K562 (cell line): ENCODE measurements around the gene FOXD3. TPM values are rescaled to one million over a fixed set of nuclear protein-coding genes. Genes with fewer than 3 reads are reported as not detected.

Experiments used
- ARID2 ChIP-seq: fragments of 450-650 bp; IDR thresholded peaks from 2 replicates; pipeline ENCODE4 v1.6.1; 2017; ENCODE audit warnings: antibody characterized with exemption, mild to moderate bottlenecking
- C11orf30 ChIP-seq: fragments of 450-650 bp; IDR thresholded peaks from 2 replicates; pipeline ENCODE4 v1.6.1; 2016; ENCODE audit warnings: low read depth, mild to moderate bottlenecking
- CGGBP1 ChIP-seq: fragments of 250-450 bp; sonication (Bioruptor Pico); IDR thresholded peaks from 2 replicates; pipeline ENCODE4 v1.9.0; 2021; ENCODE audit warnings: mild to moderate bottlenecking
- CHCHD3 ChIP-seq: fragments of 250-450 bp; sonication (Bioruptor Pico); IDR thresholded peaks from 2 replicates; pipeline ENCODE4 v2.1.2; 2022; ENCODE audit warnings: mild to moderate bottlenecking
- CHD1 ChIP-seq: fragments of 200-600 bp; sonication (generic); IDR thresholded peaks from one replicate; pipeline ENCODE4 v1.6.1; 2012; ENCODE audit warnings: mild to moderate bottlenecking, moderate library complexity, low read length, inconsistent platforms
- CTBP1 ChIP-seq: fragments of 450-650 bp; IDR thresholded peaks from 2 replicates; pipeline ENCODE4 v1.6.1; 2016; ENCODE audit warnings: borderline replicate concordance
- ETV6 ChIP-seq, 3 experiments: fragments of 150-350 bp in 1 of 3; sonication (generic) in 1 of 3; formaldehyde crosslinking in 1 of 3; IDR thresholded peaks; 2 replicates each; pipeline versions ENCODE4 v1.6.1 to v1.8.0; 2014 to 2022; ENCODE audit warnings: borderline replicate concordance in 2 of 3, low read depth in 2 of 3, antibody characterized with exemption in 1 of 3, low read length in 1 of 3, mild to moderate bottlenecking in 1 of 3, missing genetic modification reagents in 1 of 3
- GATA2 ChIP-seq: sonication (generic); formaldehyde crosslinking; IDR thresholded peaks from 2 replicates; pipeline ENCODE4 v1.4.0; 2020; ENCODE audit warnings: mild to moderate bottlenecking, missing genetic modification reagents
- HMGN3 ChIP-seq: IDR thresholded peaks from 2 replicates; pipeline ENCODE4 v1.6.1; 2011; ENCODE audit warnings: borderline replicate concordance, low read depth, mild to moderate bottlenecking, mixed read lengths, low read length; ENCODE audit not compliant: insufficient read length; ENCODE audit errors: extremely low read depth
- JUNB ChIP-seq: fragments of 450-650 bp; formaldehyde crosslinking; conservative IDR thresholded peaks from 2 replicates; pipeline ENCODE4 v1.4.0; 2020; ENCODE audit warnings: mild to moderate bottlenecking
- MAFF ChIP-seq: IDR thresholded peaks from 2 replicates; pipeline ENCODE4 v1.6.1; 2012; ENCODE audit warnings: low read length, improper control_type of control experiment
- MAFG ChIP-seq: fragments of 450-650 bp; conservative IDR thresholded peaks from 2 replicates; pipeline ENCODE4 v1.6.1; 2016; ENCODE audit warnings: missing genetic modification characterization, missing compliant biosample characterization
- MAFK ChIP-seq: IDR thresholded peaks from 2 replicates; pipeline ENCODE4 v1.6.1; 2011; ENCODE audit warnings: low read length, improper control_type of control experiment
- NCOA6 ChIP-seq: fragments of 450-650 bp; IDR thresholded peaks from 2 replicates; pipeline ENCODE4 v1.6.1; 2017; ENCODE audit warnings: mild to moderate bottlenecking
- PRPF4 ChIP-seq: fragments of 200-400 bp; formaldehyde crosslinking; IDR thresholded peaks from one replicate; pipeline ENCODE4 v1.6.1; 2017; ENCODE audit warnings: low read length, low read depth, mild to moderate bottlenecking; ENCODE audit not compliant: insufficient read depth, poor library complexity, severe bottlenecking
- SETDB1 ChIP-seq: IDR thresholded peaks from one replicate; pipeline ENCODE4 v1.6.1; 2012; ENCODE audit warnings: low read length, control low read depth, inconsistent platforms
- SMAD3 ChIP-seq: fragments of 450-650 bp; formaldehyde crosslinking; conservative IDR thresholded peaks from 2 replicates; pipeline ENCODE4 v1.4.0; 2020; ENCODE audit warnings: mild to moderate bottlenecking
- SMC3 ChIP-seq: conservative IDR thresholded peaks from 2 replicates; pipeline ENCODE4 v1.6.1; 2011; ENCODE audit warnings: low read depth, low read length, improper control_type of control experiment; ENCODE audit not compliant: insufficient read depth
- U2AF2 ChIP-seq: fragments of 200-400 bp; formaldehyde crosslinking; optimal IDR thresholded peaks from 2 replicates; pipeline ENCODE3; 2017; ENCODE audit warnings: low read depth, mild to moderate bottlenecking, low read length
- ZBTB49 ChIP-seq: sonication (generic); formaldehyde crosslinking; IDR thresholded peaks from 2 replicates; pipeline ENCODE4 v1.8.0; 2022; ENCODE audit warnings: missing genetic modification reagents, mild to moderate bottlenecking, borderline replicate concordance
- ZNF695 ChIP-seq: fragments of 450-650 bp; formaldehyde crosslinking; IDR thresholded peaks from 2 replicates; pipeline ENCODE4 v1.4.0; 2020; ENCODE audit warnings: mild to moderate bottlenecking, moderate library complexity
- polyA plus RNA-seq, 8 experiments: library from polyadenylated mRNA; depleted of rRNA in 4 of 8; stranded (reverse) in 5 of 8; unstranded in 3 of 8; fragments of >200 nt; fragmentation: Nextera tagmentation in 2 of 8; fragmentation: Illumina TruSeq in 1 of 8; extraction: Ambion mirVana in 2 of 8; extraction: Trizol in 1 of 8; gene quantifications; 2 replicates each; pipeline versions ENCODE4 v1.2.1 to v1.2.3, GENCODE V29; 2011 to 2014; ENCODE audit warnings: inconsistent platforms in 1 of 8, missing spikeins in 1 of 8
- total RNA-seq, 7 experiments: library from RNA; depleted of rRNA in 6 of 7; stranded (reverse); fragments of >200 nt in 6 of 7; fragmentation: Illumina TruSeq in 2 of 7; extraction: Trizol in 2 of 7; gene quantifications; 2 replicates each; pipeline versions ENCODE4 v1.2.1 to v1.2.3, GENCODE V29; 2011 to 2021; ENCODE audit warnings: low replicate concordance in 1 of 7

The FOXD3 gene
- total and polyA plus RNA-seq, 9 of the 15 experiments (the other 6 are each of a cell fraction or from before 2014, with no cell fraction given), result 0.06 to 0.45 (median 0.10) TPM; not detected in 2

- TF ChIP-seq ZBTB49 (CRISPR knock-in tag) (no peak), U2AF2 (no peak), SETDB1 (no peak), C11orf30 (peak; percentile 50), ARID2 (no peak), CHD1 (no peak), NCOA6 (no peak), JUNB (no peak), ZNF695 (CRISPR knock-in tag) (no peak), MAFF (peak; percentile 48), PRPF4 (no peak), MAFG (peak; percentile 57), HMGN3 (no peak), ETV6 (IDR thresholded peaks at IDR 0.05; ENCODE audit: borderline replicate concordance in 1 of 2, low read depth in 2 of 2, low read length in 1 of 2) (no peak), ETV6 (CRISPR knock-in tag; IDR thresholded peaks at IDR 0.05; ENCODE audit: borderline replicate concordance) (no peak), MAFK (peak; percentile 45; the same call in 1 of the 2 replicates), CGGBP1 (CRISPR knock-in tag) (no peak), SMAD3 (CRISPR knock-in tag) (no peak), CTBP1 (no peak), SMC3 (no peak), GATA2 (CRISPR knock-in tag) (no peak), CHCHD3 (CRISPR knock-in tag) (no peak)
- TF ChIP-seq, all 486 proteins: peak for 5
Observed at GRCh38 chr1:63274371-63274770, 48.0 kb upstream of the FOXD3 start (continued).
